Ascending aorta (tissue), 2 donors: ENCODE measurements around the gene BRMS1. TPM values are rescaled to one million over a fixed set of nuclear protein-coding genes. Genes with fewer than 3 reads are reported as not detected.
A peak's percentile ranks its signal among the peaks of the same experiment; 100 is the strongest.
"Not testable (repeated sequence)": the region's sequence is repeated elsewhere in the genome, so short reads cannot be mapped to it uniquely, and the experiment has no call there.

Experiments used
- DNase-seq, 2 donors: peaks; one replicate each; pipeline ENCODE4 v3.0.0-alpha.2; 2019; ENCODE audit warnings: low spot score in 2 of 2
- H3K27ac ChIP-seq, 2 donors: fragments of 200-600 bp; sonication (generic); one replicate each; pipeline ENCODE4 v1.5.1; 2016 to 2017; ENCODE audit warnings: mild to moderate bottlenecking in 1 of 2
- H3K27me3 ChIP-seq: fragments of 200-600 bp; sonication (generic); one replicate; pipeline ENCODE4 v1.5.1; 2017
- H3K36me3 ChIP-seq, 2 donors: fragments of 200-600 bp; sonication (generic); one replicate each; pipeline ENCODE4 v1.5.1; 2016
- H3K4me1 ChIP-seq, 2 donors: fragments of 200-600 bp; sonication (generic); one replicate each; pipeline ENCODE4 v1.5.1; 2016 to 2017; ENCODE audit warnings: mild to moderate bottlenecking in 1 of 2
- H3K4me3 ChIP-seq, 2 donors: fragments of 200-600 bp; sonication (generic); one replicate each; pipeline ENCODE4 v1.5.1; 2016 to 2017; ENCODE audit warnings: mild to moderate bottlenecking in 1 of 2
- H3K9me3 ChIP-seq, 2 donors: fragments of 200-600 bp; sonication (generic); one replicate each; pipeline ENCODE4 v1.5.1; 2016
- CTCF ChIP-seq, 3 experiments: fragments of 200-600 bp in 2 of 3; fragments of 450-650 bp in 1 of 3; sonication (generic) in 2 of 3; IDR thresholded peaks; one replicate each; pipeline ENCODE4 v1.5.1; 2016 to 2019; ENCODE audit warnings: antibody characterized with exemption in 3 of 3, mild to moderate bottlenecking in 1 of 3, moderate library complexity in 1 of 3
- intact Hi-C: fragments of 100-400 bp; cut with DNase I; formaldehyde crosslinking; loops from one replicate; pipeline ENCODE4 v1.15.1; 2023
- total RNA-seq: library from RNA; depleted of rRNA; stranded (reverse); fragments of >200 nt; gene quantifications from one replicate; pipeline ENCODE4 v1.1.0, GENCODE V29; 2016

The BRMS1 gene
- 24.8 TPM for total RNA-seq

GRCh38 chr11:66344550-66345315 lies at the start of gene BRMS1:
Gene BRMS1, minus strand, starts transcription at chr11:66345104. Its CDS starts 2,870 bp downstream, at chr11:66342234.
- no peaks in the 10 kb centered on the region for H3K9me3 ChIP-seq
- H3K4me1 ChIP-seq: peaks cover 13 to 26% of the 10 kb centered on the region in 2 donors
- peak within 1 kb of the TSS; percentile 65 to 90 for H3K4me3 ChIP-seq
- intact Hi-C loops: loop anchor here (1.0 to 2.0 kb wide), 2 partner anchors 32 to 498 kb away; partner anchors contain the start of gene RCE1
- H3K27ac ChIP-seq: peak within 1 kb of the TSS; percentile 35 to 88
- peaks cover 23 to 27% of the 10 kb centered on the region in 2 donors for H3K36me3 ChIP-seq
- peak; percentile 13 to 29 (median 23) for TF ChIP-seq CTCF (IDR thresholded peaks at IDR 0.05)
- peak; percentile 94 to 99 for DNase-seq
- no peaks in the 10 kb centered on the region for H3K27me3 ChIP-seq

GRCh38 chr11:66393954-66394353 lies 49.0 kb upstream of the BRMS1 start:
- Histone ChIP-seq H3K9me3 (no peaks in the 10 kb centered on the region), H3K4me1 (no peaks in the 10 kb centered on the region), H3K4me3 (peak overlapping the region in 1 of 2 donors; percentile 23), H3K27ac (no peak overlapping the region), H3K36me3 (no peaks in the 10 kb centered on the region), H3K27me3 (no peaks in the 10 kb centered on the region)
- TF ChIP-seq CTCF (IDR thresholded peaks at IDR 0.05): no peak
- no peak for DNase-seq
- intact Hi-C loops: no loop called here

GRCh38 chr11:66391322-66391721 lies 46.4 kb upstream of the BRMS1 start:
- H3K36me3 ChIP-seq: no peaks in the 10 kb centered on the region
- no peaks in the 10 kb centered on the region for H3K27me3 ChIP-seq
- H3K4me3 ChIP-seq: no peak overlapping the region
- no peak for DNase-seq
- H3K27ac ChIP-seq: no peak overlapping the region
- H3K4me1 ChIP-seq: peaks cover 0 to 2% of the 10 kb centered on the region in 2 donors
- no peak for TF ChIP-seq CTCF (IDR thresholded peaks at IDR 0.05)
- intact Hi-C loops: no loop called here
- H3K9me3 ChIP-seq: no peaks in the 10 kb centered on the region

- Histone ChIP-seq H3K4me1 (peaks cover 0 to 2% of the 10 kb centered on the region in 2 donors), H3K27ac (no peak overlapping the region), H3K9me3 (no peaks in the 10 kb centered on the region), H3K27me3 (no peaks in the 10 kb centered on the region), H3K4me3 (no peak overlapping the region), H3K36me3 (no peaks in the 10 kb centered on the region)
- peak in 1 of 2 donors; percentile 75 for DNase-seq
- intact Hi-C loops: loop anchor here (5.0 kb wide), 1 partner anchor 77 kb away; no protein-coding TSS in a partner anchor
- peak; percentile 29 to 66 (median 34) for TF ChIP-seq CTCF (IDR thresholded peaks at IDR 0.05)
Measured at GRCh38 chr11:66388780-66389386, 44.0 kb upstream of the BRMS1 start.

GRCh38 chr11:66386171-66387069 lies 41.5 kb upstream of the BRMS1 start:
- Histone ChIP-seq H3K4me1 (peaks cover 0 to 2% of the 10 kb centered on the region in 2 donors), H3K4me3 (peak overlapping the region in 1 of 2 donors; percentile 54), H3K27ac (no peak overlapping the region), H3K9me3 (no peaks in the 10 kb centered on the region), H3K36me3 (no peaks in the 10 kb centered on the region), H3K27me3 (no peaks in the 10 kb centered on the region)
- TF ChIP-seq CTCF (IDR thresholded peaks at IDR 0.05): peak; percentile 57 to 95 (median 93)
- DNase-seq: peak; percentile 45 to 92
- intact Hi-C loops: loop anchor here (5.0 kb wide), 1 partner anchor 74 kb away; no protein-coding TSS in a partner anchor

GRCh38 chr11:66384316-66384715 lies 39.4 kb upstream of the BRMS1 start:
- H3K27me3 ChIP-seq, DNase-seq, H3K4me1 ChIP-seq, H3K4me3 ChIP-seq, intact Hi-C loops, H3K27ac ChIP-seq, H3K9me3 ChIP-seq, H3K36me3 ChIP-seq: not testable (repeated sequence)

GRCh38 chr11:66380264-66380663 lies 35.4 kb upstream of the BRMS1 start:
- H3K4me3 ChIP-seq, DNase-seq, H3K4me1 ChIP-seq, H3K27ac ChIP-seq, H3K36me3 ChIP-seq, H3K9me3 ChIP-seq, intact Hi-C loops, H3K27me3 ChIP-seq: not testable (repeated sequence)
